T-helper 9 cell (primary cell): ENCODE data around the gene ZMYND8.

Source experiments
- DNase-seq: peaks from one replicate; pipeline ENCODE4 v3.0.0-alpha.2; 2020

The ZMYND8 gene

DNA sequence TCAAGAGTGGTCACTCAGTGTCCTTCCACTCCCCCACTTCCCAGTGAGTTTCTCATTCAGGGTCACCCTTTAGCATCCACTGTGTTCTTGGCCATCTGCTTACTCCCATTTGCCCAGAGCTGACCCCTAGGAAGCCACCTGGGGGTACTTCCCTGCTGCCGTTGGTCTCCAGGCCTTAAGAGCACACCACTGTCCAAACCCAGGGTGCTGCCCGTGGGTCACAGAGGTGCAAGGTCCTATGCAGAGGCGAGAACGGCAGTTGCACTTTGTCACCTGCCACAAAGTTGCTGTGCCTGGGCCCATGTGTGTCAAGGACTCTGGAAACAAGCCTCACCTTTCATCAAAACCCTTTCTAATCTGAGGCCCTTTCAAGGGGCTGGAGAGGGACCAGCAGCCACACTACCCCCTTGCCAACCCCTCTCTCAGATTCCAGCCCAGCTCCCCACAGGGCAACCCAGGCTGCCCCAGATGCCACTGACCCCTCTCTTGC, 191.1 kb downstream of the ZMYND8 start:
- no peak for DNase-seq

DNA sequence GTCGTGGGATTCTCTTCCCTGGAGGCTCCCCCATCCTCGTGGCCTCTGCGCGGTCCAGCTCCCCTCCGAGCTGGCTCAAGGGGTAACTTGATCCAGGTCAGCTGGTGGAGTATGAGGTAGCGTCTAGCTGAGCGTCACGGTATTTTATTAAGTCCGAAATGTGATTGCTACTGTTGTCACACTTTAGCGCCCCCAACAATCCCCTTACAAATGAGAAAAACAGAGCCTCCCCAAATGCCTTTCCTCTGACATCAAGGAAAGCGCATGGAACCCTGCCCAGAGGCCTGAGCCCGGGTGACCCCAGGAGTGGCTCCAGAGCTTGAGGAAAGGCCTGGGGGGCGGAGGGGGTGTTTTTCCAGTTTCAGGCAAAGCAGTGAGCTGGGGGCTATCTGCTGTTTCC, 192.4 kb downstream of the ZMYND8 start:
- no peak for DNase-seq

- no peak for DNase-seq
Observed at GRCh38 chr20:47161411-47161810, 195.1 kb downstream of the ZMYND8 start.

- DNase-seq, result no peak
Observed at GRCh38 chr20:47160992-47161391, 195.5 kb downstream of the ZMYND8 start.

- DNase-seq, result no peak
Observed at GRCh38 chr20:47160240-47160639, 196.3 kb downstream of the ZMYND8 start.
